HG02610 (cell line): ENCODE data around the gene NEDD4L.
"Not testable (repeated sequence)": the region's sequence is repeated elsewhere in the genome, so short reads cannot be mapped to it uniquely, and the experiment has no call there.

Experiments
- ATAC-seq: cut with Tn5 transposase; IDR thresholded peaks from one replicate; pipeline ENCODE4 v1.9.1; 2021; ENCODE audit warnings: mild to moderate bottlenecking, moderate library complexity; ENCODE audit not compliant: unreplicated experiment

Gene NEDD4L

DNA sequence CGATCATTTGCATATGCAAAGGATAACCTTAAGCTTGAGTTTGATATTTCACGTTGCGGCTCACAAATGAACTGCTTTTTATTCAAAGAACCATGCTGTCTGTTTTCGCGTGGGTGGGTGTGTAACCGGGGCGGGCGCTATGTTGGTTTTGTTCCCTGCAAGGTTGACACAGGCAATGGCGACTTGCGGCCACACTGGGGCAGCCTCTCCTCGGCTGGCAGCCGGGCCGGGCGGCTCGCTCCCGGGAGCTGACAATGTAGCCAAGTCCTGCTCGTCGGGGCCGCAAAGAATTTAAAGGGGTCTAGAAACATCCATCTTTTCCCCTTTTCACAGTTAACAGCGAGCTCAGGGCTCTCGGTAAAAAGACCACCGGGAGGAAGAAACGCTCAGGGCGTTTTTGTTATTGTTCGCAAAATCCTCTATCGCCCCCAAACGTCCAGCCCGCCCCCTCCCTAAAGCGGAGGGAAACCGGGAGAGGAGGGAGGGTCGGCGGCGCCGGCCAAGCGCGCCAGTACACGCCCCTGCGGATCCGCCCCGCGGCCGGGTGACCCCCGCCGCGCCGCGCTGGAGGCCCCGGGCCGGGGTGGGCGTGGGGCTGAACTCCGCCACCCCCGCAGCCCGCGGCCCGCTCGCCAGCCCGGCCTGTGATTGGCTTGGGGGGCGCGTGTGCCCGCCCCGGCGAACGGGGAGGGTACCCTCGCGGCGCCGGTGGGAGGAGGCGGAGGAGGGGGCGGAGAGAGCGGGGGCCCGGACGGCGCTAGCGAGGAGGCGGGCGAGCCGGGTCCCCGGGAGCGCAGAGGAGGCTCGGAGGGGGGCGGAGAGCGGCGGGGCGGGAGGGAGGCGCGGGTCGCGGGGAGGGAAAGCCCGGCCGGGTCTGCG, at the start of gene NEDD4L:
TSS of gene NEDD4L (plus strand) at position 736 of the 879 bp plus-strand sequence. CDS start 435 bp downstream, outside the sequence.
- peak; percentile 83 for ATAC-seq

DNA sequence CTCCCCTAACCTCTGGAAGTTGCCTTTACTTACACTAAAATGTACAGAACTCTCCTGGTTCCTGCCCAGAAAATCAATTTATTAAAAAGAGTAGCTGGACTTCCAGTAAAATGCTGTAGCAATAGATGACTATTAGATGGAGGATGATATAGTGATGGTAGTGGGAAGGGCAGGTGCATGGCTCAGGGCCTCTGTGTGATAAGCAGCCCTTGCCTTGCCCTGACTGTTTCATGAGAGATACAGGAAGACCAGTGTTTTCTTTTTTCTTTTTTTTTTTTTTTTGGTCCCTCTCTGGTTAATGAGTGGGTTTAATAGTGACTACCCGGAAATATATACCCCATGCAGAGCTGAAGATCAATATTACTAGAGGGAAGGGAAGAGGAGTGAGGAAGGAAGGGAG, 48.7 kb upstream of the NEDD4L start:
- ATAC-seq: no peak

DNA sequence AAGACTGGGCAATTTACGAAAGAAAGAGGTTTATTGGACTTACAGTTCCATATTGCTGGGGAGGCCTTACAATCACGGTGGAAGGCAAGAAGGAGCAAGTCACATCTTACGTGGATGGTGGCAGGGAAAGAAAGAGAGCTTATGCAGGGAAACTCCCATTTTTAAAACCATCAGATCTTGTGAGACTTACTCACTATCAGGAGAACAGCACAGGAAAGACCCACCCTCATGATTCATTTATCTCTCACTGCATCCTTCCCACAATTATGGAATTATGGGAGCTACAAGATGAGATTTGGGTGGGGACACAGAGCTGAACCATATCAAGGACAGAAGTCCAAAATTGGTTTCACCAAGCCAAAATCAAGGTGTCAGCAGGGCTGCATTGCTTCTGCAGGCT, 47.1 kb upstream of the NEDD4L start:
- ATAC-seq: not testable (repeated sequence)

DNA sequence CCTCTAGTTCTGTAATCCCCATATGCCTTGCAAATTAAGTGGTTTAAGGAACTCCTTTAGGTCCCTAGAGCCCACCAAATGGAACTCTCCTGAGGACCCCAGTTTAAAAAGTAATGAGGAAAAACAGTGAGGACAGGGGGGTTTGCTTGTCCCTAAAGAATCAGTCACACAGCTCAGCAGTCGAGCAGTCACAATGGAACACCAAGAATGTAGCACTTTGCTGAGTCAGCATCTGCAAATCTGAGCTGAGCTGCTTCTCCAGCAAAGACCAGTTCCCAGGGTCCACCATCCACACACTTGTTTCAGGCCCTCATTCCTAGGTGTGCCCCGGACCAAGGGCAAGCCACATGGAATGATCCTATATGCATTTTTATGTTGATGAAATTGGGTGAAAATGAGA, 46.2 kb upstream of the NEDD4L start:
- ATAC-seq: no peak

DNA sequence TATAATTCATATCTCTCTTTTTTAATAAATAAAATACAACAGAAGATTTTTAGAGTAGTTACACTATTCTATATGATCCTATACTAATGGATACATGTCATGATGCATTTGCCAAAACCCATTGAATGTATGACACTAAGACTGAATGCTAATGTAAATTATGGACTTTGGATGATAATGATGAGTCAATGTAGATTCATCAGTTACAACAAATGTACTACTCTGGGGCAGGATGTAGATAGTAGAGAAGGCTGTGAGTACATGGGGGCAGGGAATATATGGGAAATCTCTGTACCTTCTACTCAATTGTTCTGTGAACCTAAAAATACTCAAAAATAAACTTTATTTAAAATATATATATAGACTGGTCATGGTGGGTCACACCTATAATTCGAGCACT, 45.6 kb upstream of the NEDD4L start:
- ATAC-seq: no peak

DNA sequence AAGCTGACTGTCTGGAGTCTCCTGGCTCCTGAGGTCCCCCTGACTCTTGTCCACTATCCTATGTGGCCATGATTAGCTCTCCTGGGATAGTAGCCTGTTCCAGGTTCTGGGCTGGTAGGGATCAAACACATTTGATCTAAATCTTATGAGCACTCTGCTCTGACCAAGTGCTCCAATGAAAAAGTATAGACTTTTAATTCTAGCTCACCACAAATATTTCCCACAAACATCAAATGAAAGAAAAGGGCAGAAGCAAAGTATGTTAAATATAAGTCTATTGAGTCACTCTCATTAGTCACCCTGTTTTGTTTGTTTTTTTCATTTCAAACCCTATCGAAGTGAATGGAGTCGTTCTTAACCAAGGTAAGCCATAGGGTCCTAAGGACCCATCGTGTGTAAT, 39.7 kb upstream of the NEDD4L start:
- ATAC-seq: no peak

DNA sequence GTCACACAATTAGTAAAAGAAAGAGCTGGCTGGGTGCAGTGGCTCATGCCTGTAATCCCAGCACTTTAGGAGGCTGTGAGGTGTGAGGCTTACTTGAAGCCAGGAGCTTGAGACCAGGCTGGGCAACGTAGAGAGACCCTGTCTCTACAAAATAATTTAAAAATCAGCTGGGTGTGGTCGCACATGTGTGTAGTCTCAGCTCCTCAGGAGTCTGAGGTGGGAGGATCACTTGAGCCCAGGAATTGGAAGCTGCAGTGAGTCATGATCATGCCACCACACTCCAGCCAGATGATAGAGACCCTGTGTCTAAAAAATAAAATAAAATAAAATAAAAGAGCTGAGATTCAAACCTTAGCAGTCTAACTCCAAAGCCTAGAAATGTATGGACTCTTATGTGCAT, 39.0 kb upstream of the NEDD4L start:
- no peak for ATAC-seq

DNA sequence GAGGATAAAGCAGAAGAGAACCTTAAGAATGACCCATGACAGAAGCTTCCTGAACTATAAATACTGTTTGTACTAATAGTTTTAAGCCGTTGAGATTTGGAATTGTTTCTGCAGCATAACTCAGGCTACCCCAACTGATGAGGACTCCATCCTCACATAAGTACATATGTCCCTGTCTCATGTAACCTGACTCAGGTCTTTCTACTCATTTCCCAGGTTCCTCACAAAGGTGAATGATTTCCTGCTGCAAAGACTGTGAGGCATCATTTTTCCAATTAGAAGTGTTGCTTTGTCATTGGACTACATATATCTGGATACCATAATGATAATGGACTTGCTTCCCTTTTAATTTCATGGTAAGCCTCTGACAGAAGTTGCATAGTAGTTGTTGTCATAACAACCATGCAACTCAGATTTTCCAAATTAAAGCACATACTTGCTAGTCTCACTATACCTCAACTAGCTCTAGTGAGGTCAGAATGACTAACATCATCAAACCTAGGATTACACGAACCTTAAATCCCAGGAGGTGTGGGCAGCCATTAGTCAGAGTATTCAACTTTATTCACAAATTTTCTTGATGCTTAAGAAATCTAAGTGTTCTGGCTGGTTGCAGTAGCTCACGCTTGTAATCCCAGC, 38.0 kb upstream of the NEDD4L start:
- no peak for ATAC-seq

DNA sequence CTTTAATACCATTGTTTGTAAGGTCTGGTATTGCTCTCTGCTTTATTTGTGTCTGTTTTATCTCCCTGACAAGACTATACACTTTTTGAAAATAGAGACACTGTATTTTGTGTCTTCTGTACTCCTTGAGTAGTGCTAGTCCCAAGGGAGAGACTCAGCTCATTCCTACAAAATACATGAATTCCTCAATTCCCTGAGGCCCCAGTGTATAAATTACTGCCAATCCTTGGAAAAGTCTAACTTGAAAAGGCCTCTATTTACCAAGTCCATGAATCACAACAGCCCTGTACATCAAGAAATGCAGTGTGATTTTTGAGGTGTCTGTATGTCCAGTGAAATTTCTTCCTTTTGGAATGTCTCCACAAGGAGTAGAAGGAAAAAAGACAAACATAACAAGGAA, 34.9 kb upstream of the NEDD4L start:
- ATAC-seq: no peak

DNA sequence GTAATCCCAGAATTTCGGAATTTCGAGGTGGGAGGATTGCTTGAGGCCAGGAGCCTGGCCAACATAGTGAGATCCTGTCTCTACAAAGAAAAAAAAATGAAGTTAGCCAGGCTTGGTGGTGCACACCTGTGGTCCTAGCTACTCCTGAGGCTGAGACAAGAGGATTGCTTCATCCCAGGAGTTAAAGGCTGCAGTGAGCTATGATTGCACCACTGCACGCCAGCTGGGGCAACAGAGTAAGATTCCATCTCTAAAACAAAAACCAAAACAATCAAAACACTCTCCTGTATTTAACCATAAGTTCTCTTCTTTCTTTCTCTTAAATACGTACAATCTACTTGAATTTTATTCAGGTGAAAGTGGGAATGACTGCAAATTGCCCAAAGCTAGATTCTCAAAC, 33.8 kb upstream of the NEDD4L start:
- ATAC-seq: no peak

DNA sequence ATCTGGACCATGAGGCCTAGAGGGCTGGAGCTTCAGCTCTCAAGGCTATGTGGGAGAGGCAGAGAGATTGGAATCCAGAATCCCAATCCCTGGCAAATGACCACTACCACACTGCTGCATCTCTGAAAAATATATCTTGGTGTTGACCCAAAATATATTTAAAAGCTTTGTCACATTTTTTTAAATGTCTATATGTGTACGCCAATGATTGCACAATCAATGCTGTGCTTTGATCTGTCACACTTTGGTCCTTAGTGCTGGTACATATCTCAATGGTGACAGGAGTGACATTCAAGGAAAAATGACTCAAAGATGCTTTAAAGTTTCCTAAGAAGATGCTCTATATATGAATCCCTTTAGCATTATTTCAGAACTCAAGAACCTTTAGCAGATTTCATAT, 31.7 kb upstream of the NEDD4L start:
- no peak for ATAC-seq

DNA sequence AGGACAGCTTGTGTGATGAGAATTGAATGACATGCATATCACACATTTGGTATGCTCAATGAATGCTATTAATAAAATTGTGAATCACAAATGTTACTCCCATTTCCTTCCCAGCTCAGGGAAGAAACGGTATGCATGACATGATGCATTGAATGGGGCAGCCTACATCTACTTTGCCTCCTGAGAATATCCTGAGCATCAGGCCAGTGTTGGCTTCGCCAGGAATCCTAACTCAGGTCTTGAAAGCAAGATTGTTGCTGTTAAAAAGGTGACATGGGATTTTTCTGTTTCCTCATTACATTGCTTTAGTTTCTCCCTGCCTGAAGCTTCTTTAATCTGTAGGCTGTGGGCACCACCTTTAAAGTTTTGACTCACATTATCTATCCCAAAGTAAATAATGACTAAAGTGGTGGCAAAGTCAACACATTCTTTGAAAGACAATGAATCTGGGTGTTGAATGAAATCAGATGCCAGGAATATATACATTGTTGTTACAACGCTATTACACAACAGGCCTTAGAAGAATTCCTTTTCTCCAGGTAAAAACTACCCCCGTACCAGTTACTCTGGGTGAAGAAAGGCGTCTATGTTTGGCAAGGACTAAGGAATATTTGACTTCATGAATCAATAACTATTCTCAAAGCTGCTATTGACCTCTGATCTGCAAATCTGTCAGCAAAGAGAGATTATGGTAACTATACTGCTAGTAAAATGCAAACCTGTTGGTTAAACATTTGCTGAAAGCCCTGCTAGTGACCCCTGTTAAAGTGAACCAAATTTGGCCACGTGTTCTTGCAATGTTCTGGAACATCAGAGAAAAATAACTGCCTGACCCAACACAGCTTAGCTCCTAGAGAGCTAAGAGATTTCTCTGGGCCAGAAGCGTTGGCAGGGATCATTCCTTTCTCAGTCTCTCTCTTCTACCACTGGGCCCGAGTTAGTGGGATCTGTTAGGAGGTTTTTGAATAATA, 30.5 kb upstream of the NEDD4L start:
- no peak for ATAC-seq

DNA sequence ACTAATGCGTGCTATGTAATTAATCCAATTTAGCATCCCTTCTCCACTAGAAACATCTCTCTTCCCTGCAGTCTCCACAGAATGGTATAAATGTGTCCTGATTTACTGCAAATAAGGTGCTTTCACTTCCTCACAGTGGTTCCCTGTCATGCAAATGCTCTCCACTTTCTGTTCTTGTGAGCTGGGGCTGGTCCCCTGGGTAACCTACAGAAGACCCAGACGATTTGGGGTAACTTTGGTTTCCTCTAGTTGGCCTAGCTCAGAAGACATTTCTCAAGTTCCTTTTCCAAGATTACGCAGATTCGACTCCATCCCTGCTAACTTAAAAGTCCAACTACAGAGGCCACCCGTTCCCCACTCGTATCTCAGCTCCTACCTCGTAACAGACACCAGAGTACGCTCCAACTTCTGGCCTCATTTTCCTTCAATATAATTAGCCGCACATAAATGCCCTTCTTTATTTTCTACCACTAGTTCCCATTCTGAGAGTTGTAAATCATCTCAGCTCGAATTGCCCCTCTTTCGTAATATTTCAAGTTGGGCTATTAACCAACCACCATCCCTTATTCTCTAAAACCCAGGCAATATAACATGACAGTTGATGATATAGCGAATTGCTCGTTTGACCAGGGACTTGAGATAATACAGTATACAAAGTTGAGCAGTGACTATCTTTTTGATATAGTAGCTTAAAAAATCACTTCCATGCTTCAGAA, 28.8 kb upstream of the NEDD4L start:
- ATAC-seq: peak; percentile 99

DNA sequence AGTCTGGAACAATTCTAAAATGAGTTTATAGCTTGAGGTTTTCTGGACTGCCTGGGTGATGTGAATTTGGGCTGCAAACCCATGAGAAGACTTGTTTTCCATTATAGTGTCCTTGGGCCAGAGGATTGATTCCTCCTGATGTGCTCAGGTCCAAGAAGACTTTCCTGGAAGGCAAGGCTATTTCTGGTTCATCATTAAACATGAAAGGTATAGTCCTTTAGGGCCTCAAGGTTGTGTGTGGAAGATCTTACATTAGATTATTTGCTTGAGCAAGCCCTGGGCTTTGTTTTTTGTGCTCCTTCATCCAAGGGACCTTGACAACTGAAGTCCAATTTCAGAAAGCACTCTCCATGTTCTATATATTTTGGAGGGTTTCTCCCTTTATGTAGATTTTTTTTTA, 26.8 kb upstream of the NEDD4L start:
- ATAC-seq: no peak

DNA sequence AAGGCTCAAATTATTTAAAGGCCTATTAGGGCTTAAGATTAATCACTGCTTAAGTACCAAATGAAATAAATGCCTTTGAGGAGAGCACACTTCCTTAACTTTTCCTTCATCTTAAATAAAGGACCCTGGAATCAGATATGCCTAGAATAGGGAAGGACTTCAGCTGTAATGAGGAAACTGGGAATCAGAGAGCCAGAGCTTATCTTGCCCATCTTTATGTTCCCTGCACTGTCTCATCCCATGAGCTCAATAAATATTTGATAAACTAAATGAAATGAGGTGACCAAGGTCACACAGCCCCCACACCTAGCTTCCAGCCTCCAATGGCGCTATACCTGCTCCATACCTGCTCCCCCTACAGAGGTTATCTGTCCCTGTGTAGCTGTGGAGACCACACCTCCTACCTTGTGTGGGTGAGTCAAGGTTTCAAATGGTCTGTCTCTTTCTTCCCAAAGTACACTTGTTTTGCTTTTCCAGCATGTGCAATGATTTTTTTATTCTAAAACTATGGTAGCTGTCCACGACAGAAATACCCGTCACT, 23.4 kb upstream of the NEDD4L start:
- ATAC-seq: no peak

DNA sequence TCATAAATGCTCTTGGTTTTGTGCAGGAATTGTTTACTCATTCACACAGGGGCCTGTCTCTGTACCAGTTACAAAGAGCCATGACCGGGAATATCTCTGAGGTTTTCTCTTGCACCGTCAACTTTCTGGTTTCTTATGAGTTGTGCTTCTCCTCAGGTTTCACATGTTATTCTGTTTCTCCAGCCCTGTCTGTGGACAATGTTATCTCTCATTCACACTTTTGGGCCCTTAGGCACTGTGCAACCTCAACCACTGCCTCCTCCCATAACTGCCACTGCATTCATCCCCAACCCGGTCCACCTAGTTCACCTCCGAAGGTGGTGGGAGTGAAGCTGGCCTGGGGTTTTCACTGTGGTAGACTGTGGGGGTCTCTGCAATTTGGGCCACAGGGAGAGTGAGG, 22.5 kb upstream of the NEDD4L start:
- no peak for ATAC-seq

DNA sequence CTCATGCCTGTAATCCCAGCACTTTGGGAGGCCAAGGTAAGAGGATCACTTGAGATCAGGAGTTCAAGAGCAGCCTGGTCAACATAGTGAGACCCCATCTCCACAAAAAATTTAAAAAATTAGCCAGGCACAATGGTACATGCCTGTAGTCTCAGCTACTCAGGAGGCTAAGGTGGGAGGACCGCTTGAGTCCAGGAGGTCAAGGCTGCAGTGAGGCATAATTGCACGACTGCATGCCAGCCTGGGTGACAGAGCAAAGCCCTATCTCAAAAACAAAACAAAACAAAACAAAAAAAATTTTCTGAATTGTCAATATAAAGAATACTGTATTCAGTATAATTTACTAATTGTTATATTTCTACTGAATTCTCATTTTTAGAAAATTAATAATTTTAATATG, 20.9 kb upstream of the NEDD4L start:
- no peak for ATAC-seq

DNA sequence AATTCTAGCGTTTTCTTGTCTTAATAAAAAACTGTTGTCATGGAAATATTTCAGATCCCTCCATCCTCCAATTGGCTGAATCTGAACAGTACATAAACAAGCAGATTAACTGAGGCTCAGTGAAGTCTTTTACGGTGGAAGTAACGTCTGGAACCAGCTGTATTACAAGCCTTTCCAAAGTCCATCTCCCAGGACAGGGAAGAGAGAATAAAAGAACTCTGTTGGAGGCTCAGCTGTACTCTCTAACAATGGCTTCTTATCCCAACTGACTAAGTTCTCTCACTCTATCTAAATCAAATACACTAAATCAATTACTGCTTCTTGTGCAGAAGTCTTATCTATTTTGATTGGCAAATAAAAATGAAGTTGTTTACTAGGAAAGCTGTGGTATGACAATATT, 19.9 kb upstream of the NEDD4L start:
- no peak for ATAC-seq

DNA sequence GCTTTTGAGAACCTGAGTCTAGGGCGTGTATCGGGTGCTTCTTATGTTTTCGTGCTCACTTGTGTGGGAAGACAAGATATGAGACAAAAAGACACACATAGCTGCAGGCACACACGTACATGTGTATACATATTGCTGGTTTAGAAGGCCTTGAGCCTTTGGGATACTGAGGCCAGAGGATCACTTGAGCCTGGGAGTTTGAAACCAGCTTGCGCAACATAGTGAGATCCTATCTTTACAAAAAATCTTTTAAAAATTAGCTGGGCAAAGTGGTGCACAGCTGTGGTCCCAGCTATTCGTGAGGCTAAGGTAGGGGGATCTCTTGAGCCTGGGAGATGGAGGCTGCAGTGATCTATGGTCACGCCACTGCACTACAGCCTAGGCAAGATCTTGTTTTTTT, 18.8 kb upstream of the NEDD4L start:
- ATAC-seq: no peak

DNA sequence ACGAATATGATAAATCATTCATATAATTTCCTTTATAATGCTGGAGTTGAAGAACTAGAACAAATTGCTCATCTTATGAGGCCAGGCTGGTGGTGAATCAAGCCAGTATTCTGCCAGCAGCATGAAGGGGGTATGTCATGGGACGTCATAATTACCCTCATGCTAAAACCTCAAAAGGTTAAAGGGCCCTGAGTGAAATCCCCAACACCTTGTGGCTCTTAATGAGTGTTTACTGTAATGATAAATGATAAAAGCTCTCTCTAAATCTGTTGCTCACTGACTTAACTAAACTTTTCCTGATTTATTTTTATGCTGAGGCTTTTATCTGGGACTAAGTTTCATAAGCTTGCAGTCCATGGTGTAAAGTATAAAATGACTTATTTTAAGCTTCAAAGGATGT, 18.3 kb upstream of the NEDD4L start:
- no peak for ATAC-seq
